Activated T-helper 2 cell treated with anti-CD3 and anti-CD28 coated beads, Interferon-gamma antibody, Interleukin-2, Interleukin-4, amounts not matched to agents 10 μg/mL and 5 μg/mL and 100 μg/mL, durations not matched to agents 14 hours and 24 hours and 36 hours (primary cell): ENCODE measurements around the gene LPCAT2. TPM values are rescaled to one million over a fixed set of nuclear protein-coding genes. Genes with fewer than 3 reads are reported as not detected.

Source experiments
- DNase-seq: peaks from one replicate; pipeline ENCODE4 v3.0.0; 2021; ENCODE audit warnings: low spot score
- H3K27ac Mint-ChIP-seq: one replicate; pipeline ENCODE4 v1.8.0; 2021; ENCODE audit warnings: mixed read lengths
- H3K27me3 Mint-ChIP-seq: one replicate; pipeline ENCODE4 v1.8.0; 2021; ENCODE audit warnings: low read depth, mixed read lengths
- H3K36me3 Mint-ChIP-seq: one replicate; pipeline ENCODE4 v1.8.0; 2021; ENCODE audit warnings: low read depth, mixed read lengths
- H3K4me1 Mint-ChIP-seq: one replicate; pipeline ENCODE4 v1.8.0; 2021; ENCODE audit warnings: low read depth, mixed read lengths
- H3K4me3 Mint-ChIP-seq: one replicate; pipeline ENCODE4 v1.8.0; 2021; ENCODE audit warnings: low read depth, mild to moderate bottlenecking, moderate library complexity, mixed read lengths
- H3K9me3 Mint-ChIP-seq: one replicate; pipeline ENCODE4 v1.8.0; 2021; ENCODE audit warnings: mixed read lengths
- intact Hi-C: fragments of 100-400 bp; cut with micrococcal nuclease; formaldehyde crosslinking; loops from one replicate; pipeline ENCODE4 v1.15.1; 2023
- total RNA-seq: library from RNA; stranded (reverse); gene quantifications from 2 replicates; pipeline ENCODE4 v1.2.3, GENCODE V29; 2022

LPCAT2 gene
- total RNA-seq, 1 donor from 2014 or later: 4.1 TPM

GRCh38 chr16:55552621-55553020, 43.7 kb downstream of the LPCAT2 start:
- Mint-ChIP-seq H3K36me3 (no peaks in the 10 kb centered on the region), H3K9me3 (no peaks in the 10 kb centered on the region), H3K27ac (no peak overlapping the region), H3K27me3 (peaks cover 2% of the 10 kb centered on the region), H3K4me3 (no peak overlapping the region), H3K4me1 (no peaks in the 10 kb centered on the region)
- intact Hi-C loops: no loop called here
- no peak for DNase-seq

GRCh38 chr16:55555436-55555835, 46.6 kb downstream of the LPCAT2 start:
- H3K9me3 Mint-ChIP-seq: no peaks in the 10 kb centered on the region
- no peaks in the 10 kb centered on the region for H3K4me1 Mint-ChIP-seq
- H3K27me3 Mint-ChIP-seq: peaks cover 2% of the 10 kb centered on the region
- no peak for DNase-seq
- H3K4me3 Mint-ChIP-seq: no peak overlapping the region
- no peaks in the 10 kb centered on the region for H3K36me3 Mint-ChIP-seq
- H3K27ac Mint-ChIP-seq: no peak overlapping the region
- intact Hi-C loops: no loop called here

- DNase-seq: no peak
- Mint-ChIP-seq H3K9me3 (no peaks in the 10 kb centered on the region), H3K4me1 (no peaks in the 10 kb centered on the region), H3K36me3 (no peaks in the 10 kb centered on the region), H3K27ac (no peak overlapping the region), H3K27me3 (peaks cover 4% of the 10 kb centered on the region), H3K4me3 (no peak overlapping the region)
- intact Hi-C loops: no loop called here
These were observed 48.3 kb downstream of the LPCAT2 start for GRCh38 chr16:55557186-55557585.

- H3K27me3 Mint-ChIP-seq: peaks cover 2% of the 10 kb centered on the region
- intact Hi-C loops: no loop called here
- no peaks in the 10 kb centered on the region for H3K36me3 Mint-ChIP-seq
These were observed 50.4 kb downstream of the LPCAT2 start for GRCh38 chr16:55559233-55559632.

GRCh38 chr16:55559933-55560516, 51.2 kb downstream of the LPCAT2 start:
- Mint-ChIP-seq H3K27me3 (peaks cover 2% of the 10 kb centered on the region), H3K4me1 (no peaks in the 10 kb centered on the region), H3K4me3 (no peak overlapping the region), H3K27ac (no peak overlapping the region), H3K36me3 (no peaks in the 10 kb centered on the region), H3K9me3 (no peaks in the 10 kb centered on the region)
- intact Hi-C loops: no loop called here
- no peak for DNase-seq

More at GRCh38 chr16:55559233-55559632, 50.4 kb downstream of the LPCAT2 start:
- Mint-ChIP-seq H3K9me3 (no peaks in the 10 kb centered on the region), H3K27ac (no peak overlapping the region), H3K4me1 (no peaks in the 10 kb centered on the region), H3K4me3 (no peak overlapping the region)
- DNase-seq: no peak

- H3K36me3 Mint-ChIP-seq: no peaks in the 10 kb centered on the region
- no peak for DNase-seq
- peaks cover 2% of the 10 kb centered on the region for H3K27me3 Mint-ChIP-seq
- H3K4me3 Mint-ChIP-seq: no peak overlapping the region
- intact Hi-C loops: no loop called here
- no peaks in the 10 kb centered on the region for H3K4me1 Mint-ChIP-seq
- no peak overlapping the region for H3K27ac Mint-ChIP-seq
- no peaks in the 10 kb centered on the region for H3K9me3 Mint-ChIP-seq
These were observed 52.5 kb downstream of the LPCAT2 start for GRCh38 chr16:55561319-55561848.

GRCh38 chr16:55562936-55563335, 54.1 kb downstream of the LPCAT2 start:
- intact Hi-C loops: no loop called here
- no peak overlapping the region for H3K27ac Mint-ChIP-seq
- H3K36me3 Mint-ChIP-seq: no peaks in the 10 kb centered on the region
- no peaks in the 10 kb centered on the region for H3K9me3 Mint-ChIP-seq
- peaks cover 2% of the 10 kb centered on the region for H3K27me3 Mint-ChIP-seq
- H3K4me1 Mint-ChIP-seq: no peaks in the 10 kb centered on the region
- no peak for DNase-seq
- no peak overlapping the region for H3K4me3 Mint-ChIP-seq

GRCh38 chr16:55563797-55564196, 54.9 kb downstream of the LPCAT2 start:
- Mint-ChIP-seq H3K9me3 (no peaks in the 10 kb centered on the region), H3K36me3 (no peaks in the 10 kb centered on the region), H3K4me3 (no peak overlapping the region), H3K27ac (no peak overlapping the region), H3K4me1 (no peaks in the 10 kb centered on the region), H3K27me3 (peaks cover 2% of the 10 kb centered on the region)
- intact Hi-C loops: no loop called here
- DNase-seq: no peak

GRCh38 chr16:55565086-55565485, 56.2 kb downstream of the LPCAT2 start:
- Mint-ChIP-seq H3K36me3 (no peaks in the 10 kb centered on the region), H3K9me3 (no peaks in the 10 kb centered on the region), H3K27me3 (peaks cover 2% of the 10 kb centered on the region), H3K4me1 (no peaks in the 10 kb centered on the region), H3K4me3 (no peak overlapping the region), H3K27ac (no peak overlapping the region)
- intact Hi-C loops: no loop called here
- DNase-seq: no peak

GRCh38 chr16:55566432-55567175, 57.7 kb downstream of the LPCAT2 start, which contains the start of gene CAPNS2:
CAPNS2 (plus strand) TSS chr16:55566684; CDS start chr16:55566757, 73 bp downstream.
- no peak within 1 kb of the TSS for H3K27ac Mint-ChIP-seq
- no peaks in the 10 kb centered on the region for H3K36me3 Mint-ChIP-seq
- H3K9me3 Mint-ChIP-seq: no peaks in the 10 kb centered on the region
- no peak for DNase-seq
- no peaks in the 10 kb centered on the region for H3K4me1 Mint-ChIP-seq
- H3K4me3 Mint-ChIP-seq: no peak within 1 kb of the TSS
- peaks cover 2% of the 10 kb centered on the region for H3K27me3 Mint-ChIP-seq
- intact Hi-C loops: no loop called here

GRCh38 chr16:55567382-55567781, 58.5 kb downstream of the LPCAT2 start:
- H3K27ac Mint-ChIP-seq: no peak overlapping the region
- DNase-seq: no peak
- no peaks in the 10 kb centered on the region for H3K27me3 Mint-ChIP-seq
- H3K4me1 Mint-ChIP-seq: no peaks in the 10 kb centered on the region
- H3K4me3 Mint-ChIP-seq: no peak overlapping the region
- intact Hi-C loops: no loop called here
- H3K9me3 Mint-ChIP-seq: no peaks in the 10 kb centered on the region
- no peaks in the 10 kb centered on the region for H3K36me3 Mint-ChIP-seq

GRCh38 chr16:55568207-55568606, 59.3 kb downstream of the LPCAT2 start:
- Mint-ChIP-seq H3K27me3 (peaks cover 2% of the 10 kb centered on the region), H3K9me3 (no peaks in the 10 kb centered on the region), H3K36me3 (no peaks in the 10 kb centered on the region), H3K4me3 (no peak overlapping the region), H3K4me1 (no peaks in the 10 kb centered on the region), H3K27ac (no peak overlapping the region)
- intact Hi-C loops: no loop called here
- DNase-seq: no peak

- H3K4me1 Mint-ChIP-seq: no peaks in the 10 kb centered on the region
- DNase-seq: no peak
- intact Hi-C loops: no loop called here
- no peak overlapping the region for H3K27ac Mint-ChIP-seq
- no peaks in the 10 kb centered on the region for H3K36me3 Mint-ChIP-seq
- no peak overlapping the region for H3K4me3 Mint-ChIP-seq
- H3K9me3 Mint-ChIP-seq: no peaks in the 10 kb centered on the region
- H3K27me3 Mint-ChIP-seq: peaks cover 4% of the 10 kb centered on the region
These were observed 60.2 kb downstream of the LPCAT2 start for GRCh38 chr16:55569025-55569424.
